ENCODE data around the gene PRKAG2.

DNA sequence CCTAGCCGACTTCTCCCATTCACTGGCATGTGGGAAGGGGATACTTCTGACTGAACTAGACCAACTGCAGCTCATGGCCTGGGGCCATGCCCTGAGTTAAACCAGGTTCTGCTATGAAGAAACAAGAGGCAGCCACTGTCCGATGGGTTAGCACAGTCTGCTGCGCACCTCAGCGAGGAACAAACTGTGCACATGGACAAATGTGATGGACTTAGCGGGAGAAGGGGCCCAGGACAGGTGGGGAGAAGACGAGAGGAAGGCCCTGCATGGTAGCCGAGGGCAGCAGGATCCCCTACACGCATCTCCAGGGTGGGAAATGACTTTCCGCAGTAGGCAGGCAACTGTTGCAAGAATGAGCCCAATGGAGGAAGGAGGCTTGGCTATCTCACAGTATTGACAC, 115.0 kb downstream of the PRKAG2 start:
- TF ChIP-seq GATA2 (IDR thresholded peaks at IDR 0.05; ENCODE audit: low read depth, low read length) (no peak), GATA3 (IDR thresholded peaks at IDR 0.05; ENCODE audit: low read depth, low read length) (no peak)

Data from SH-SY5Y (cell line).